HG02759 (cell line): ENCODE results near the gene CCND1.
"Not testable (repeated sequence)": the region's sequence is repeated elsewhere in the genome, so short reads cannot be mapped to it uniquely, and the experiment has no call there.

ENCODE experiments used
- ATAC-seq: cut with Tn5 transposase; IDR thresholded peaks from one replicate; pipeline ENCODE4 v1.9.1; 2021; ENCODE audit warnings: mild to moderate bottlenecking, moderate library complexity; ENCODE audit not compliant: unreplicated experiment

The CCND1 gene

DNA sequence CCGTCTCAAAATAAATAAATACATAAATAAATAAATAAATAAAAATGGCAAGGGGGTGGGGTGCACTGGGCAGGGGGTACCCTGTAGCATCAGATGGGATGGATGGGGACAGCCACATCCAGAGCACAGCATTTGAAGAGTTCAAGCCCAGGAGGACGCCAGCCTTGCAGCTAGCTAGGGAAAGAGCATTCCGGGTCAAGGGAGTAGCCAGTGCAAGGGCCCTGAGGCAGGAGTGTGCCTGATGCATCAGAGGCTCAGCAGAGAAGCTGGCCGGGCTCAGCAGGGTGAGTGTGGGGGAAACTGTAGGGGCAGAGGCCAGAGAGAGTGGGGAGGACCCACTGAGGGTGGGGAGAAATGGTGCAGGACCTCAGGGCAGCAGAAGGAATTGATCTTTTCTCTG, 23.7 kb upstream of the CCND1 start:
- ATAC-seq, result no peak

DNA sequence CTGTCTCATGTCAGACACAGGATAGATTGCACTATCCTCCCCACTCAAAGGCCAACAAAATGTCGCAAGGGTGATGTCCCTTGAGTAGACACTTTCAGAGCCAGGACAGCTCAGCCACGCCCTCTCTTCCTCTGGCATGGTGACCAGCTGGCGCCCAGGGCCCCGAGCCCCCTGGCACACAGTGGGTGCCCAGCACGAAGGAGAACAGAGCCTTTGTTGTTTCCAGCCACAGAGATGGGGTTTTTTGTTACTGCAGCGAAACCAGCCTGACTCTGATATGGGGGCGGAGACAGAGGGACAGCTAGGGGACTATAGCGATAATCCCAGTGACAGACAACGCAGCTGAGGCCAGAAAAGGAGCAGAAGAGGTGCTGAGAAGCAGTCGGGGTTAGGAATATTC, 23.3 kb upstream of the CCND1 start:
- no peak for ATAC-seq

DNA sequence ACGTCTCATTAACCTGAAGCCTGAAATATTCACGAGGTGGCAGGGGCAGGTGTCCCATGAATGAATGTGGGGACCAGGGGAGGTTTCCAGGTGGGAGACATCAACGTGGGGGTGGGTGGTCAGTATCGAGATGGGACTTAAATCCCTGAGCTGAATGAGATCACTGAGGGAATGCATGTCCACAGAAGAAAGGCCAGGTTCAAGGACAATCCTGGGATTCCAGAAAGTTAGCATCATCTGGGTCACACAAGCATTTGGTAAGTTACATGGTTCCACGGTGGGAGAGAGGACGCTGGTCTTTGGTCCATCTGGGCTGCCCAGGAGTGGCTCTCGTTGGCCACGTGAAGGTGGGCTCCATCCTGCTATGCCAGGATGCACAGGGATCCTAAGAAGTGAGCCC, 22.7 kb upstream of the CCND1 start:
- no peak for ATAC-seq

DNA sequence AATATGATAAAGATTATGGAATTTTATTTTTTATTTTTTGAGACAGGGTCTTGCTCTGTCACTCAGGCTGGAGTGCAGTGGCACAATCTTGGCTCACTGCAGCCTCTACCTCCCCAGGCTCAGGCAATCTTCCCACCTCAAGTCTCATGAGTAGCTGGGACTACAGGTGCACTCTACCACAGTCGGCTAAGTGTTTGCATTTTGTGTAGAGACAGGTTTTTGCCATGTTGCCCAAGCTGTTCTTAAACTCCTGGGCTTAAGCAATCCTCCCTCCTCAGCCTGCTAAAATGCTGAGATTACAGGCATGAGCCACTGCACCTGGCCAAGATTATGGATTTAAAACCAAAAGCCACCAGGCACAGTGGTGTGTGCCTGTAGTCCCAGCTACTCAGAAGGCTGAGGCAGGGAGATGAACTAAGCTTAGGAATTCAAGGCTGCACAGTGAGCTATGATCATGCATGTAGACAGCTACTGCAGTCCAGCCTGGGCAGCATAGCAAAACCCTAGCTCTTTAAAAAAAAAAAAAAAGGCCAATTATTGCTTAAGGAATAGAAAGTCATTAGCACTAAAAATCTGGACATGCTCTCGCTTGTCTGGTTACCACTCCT, 20.2 kb upstream of the CCND1 start:
- ATAC-seq, result no peak

DNA sequence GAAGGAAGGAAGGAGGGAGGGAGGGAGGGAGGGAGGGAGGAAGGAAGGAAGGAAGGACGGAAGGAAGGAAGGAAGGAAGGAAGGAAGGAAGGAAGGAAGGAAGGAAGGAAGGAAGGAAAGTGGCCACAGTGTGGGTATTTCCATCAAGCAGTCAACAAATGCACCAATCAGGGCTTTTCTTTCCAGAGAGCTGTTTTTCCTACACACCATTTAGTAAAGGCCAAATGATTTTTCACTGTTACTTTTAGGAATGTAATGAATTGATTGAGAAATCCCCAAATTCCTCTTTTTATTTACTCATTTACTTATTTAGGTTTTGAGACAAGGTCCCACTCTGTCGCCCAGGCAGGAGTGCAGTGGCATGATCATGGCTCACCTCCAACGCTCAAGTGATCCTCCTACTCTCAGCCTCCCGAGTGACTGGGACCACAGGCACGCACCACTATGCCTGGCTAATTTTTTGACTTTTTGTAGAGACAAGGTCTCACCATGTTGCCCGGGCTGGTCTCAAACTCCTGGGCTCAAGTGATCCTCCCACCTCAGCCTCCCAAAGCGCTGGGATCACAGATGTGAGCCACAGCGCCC, 18.8 kb upstream of the CCND1 start:
- ATAC-seq, result not testable (repeated sequence)

DNA sequence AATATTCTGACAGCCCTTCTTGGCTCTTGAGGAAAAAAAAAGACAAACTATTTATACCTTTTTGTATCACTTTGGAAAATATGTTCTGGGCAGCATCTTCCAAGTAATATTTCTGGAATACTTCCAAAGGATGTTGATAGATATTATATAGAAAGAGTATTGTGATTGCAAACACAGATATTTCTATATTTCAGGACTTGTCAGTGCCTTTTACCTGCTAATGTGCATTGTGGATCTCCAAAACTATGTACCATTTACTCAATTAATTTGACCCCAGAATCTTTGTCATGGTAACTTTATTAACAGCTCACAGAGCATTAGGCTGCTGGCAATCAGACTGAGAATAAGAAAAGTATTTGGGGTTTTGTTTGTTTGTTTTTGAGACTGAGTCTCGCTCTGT, 16.7 kb upstream of the CCND1 start:
- ATAC-seq, result no peak

DNA sequence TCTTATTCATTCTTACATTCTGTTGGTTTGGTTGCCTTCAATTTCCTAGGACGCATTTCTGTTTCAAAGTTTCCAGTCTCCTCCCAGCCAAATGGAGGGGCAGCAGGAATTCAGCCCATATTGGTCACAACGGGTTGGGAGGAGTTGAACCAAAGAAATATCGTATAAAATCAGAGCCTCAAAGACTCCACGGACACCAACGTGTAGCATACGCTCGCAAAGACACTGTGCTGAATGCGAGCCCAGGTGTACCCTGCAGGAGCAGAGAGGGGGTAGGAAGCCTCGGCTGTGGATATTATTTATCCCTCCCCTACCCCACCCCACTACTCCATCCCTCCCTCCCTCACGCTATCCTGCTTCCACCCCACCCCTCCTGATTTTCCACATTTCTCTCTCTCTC, 15.5 kb upstream of the CCND1 start:
- no peak for ATAC-seq

DNA sequence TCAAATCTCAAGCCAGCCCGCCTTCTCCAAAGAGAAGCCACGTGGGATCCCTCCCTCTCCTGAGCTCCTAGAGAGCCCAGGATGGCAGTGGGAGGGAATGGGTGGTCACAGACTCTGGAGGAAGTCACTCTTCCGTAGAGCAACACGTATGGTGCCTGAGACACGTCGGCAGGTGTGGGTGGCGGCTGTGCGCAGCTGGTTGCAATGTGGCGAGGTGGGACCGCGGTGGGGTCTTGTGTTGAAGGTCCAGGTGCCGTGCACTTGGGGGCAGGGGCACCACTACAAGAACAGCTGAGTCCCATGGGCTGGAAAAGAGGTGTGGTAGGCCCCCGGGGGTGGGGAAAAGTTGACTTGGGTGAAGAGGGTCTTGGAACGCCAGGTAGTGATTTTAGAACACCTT, 13.4 kb upstream of the CCND1 start:
- ATAC-seq, result no peak

DNA sequence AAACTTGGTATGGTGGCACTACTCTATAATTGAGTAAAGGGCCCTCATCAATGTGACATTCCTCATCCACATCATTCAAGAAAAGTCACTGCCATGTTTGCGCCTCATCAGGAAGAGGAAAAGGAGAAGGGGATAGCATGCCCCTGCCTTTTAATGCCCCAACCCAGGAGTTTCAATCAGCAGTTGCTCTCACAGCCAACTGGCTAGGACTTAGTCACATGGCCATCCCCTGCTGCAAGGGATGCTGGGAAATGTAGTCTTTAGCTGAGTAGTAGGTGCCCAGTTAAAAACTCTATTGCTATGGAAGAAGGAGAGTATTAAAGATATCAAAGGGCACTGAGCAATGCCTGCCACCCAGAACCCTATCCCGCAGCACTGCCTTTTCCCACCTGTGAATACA, 10.9 kb upstream of the CCND1 start:
- no peak for ATAC-seq

DNA sequence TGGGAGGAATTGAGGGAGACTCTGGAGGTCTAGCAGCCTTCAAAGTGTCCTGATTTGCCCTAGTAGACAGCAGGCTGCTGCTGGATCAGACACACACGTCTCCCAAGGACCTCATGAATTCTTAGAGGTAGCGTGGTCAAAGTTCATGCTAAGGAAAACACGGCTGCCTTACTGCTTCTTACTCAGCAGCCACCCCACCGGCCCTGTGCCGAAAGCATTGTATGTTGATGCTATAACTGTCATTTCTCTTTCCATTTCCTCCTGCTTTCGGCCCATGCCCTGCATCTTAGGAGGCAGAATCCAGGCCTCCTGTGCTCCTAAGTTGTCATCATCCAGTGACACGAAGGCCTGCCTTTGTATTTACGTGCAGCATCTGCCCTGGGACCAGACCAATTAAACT, 10.5 kb upstream of the CCND1 start:
- ATAC-seq, result no peak

DNA sequence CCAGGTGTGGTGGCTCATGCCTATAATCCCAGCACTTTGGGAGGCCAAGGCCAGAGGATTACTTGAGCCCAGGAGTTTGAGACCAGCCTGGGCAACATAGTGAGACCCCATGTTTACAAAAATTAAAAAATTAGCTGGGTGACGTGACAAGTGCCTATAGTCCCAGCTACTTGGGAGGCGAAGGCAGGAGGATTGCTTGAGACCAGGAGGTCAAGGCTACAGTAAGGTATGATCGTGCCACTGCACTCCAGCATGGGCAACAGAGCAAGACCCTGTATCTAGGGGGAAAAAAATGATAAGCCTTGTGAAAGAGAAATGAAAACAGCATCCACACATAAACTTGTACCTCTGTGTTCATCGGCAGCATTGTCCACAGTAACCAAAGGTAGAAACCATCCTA, 8.1 kb upstream of the CCND1 start:
- no peak for ATAC-seq

DNA sequence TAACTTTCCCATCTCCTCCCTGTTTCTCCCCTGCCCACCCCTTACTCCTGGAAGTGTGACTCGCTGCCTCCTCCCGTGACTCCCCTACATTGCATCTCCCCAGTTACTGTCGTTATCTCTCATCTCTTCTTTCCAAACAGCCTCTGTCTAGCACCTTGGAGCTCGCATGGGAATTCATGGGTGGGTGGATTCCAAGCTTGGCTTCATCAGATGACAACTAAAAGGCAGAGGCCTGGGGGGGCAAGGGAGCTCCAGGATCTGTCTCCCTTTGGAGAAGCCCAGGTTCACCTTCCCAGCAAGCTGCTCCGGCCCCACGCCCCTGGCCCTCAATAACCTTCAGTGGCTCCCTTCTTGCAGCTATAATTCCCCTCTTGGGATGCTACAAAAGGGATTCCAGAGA, 6.9 kb upstream of the CCND1 start:
- no peak for ATAC-seq

DNA sequence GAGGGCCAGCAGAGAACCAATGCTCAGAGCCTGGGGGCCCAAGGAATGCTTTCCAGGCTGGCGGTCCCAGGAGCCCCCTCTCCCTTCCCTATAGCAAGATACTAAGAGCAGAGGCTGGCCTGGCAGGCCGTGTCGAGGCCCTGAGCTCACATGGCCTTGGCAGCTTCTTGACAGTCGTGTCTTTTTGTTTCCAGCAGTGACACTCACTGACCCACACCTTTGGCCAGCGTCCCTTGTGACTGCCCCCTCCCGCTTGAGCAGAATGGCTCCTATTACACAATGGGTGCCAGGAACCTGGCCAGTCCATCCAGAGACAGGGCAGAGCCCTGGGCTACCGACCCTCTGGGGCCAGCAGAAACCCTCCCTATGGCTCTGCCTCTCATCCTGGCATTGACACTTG, 6.4 kb upstream of the CCND1 start:
- no peak for ATAC-seq

DNA sequence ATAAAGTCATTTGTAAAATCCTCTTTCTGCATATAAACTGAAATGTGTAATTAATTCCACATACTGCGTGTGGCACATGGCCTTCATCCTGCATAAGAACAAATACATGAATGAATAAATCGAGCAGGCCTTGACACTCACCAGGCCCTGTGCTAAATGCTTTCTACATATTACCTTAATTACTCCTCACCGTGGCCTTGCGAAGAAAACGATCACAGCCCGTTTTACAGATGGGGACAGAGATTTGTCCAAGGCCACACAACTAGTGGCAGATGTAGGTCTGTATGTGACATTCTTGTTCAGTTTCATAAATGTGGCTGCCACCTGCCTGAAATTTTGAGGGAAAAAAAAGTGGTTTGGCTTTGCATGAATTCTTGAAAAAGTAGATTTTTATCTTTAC, 5.8 kb upstream of the CCND1 start:
- ATAC-seq, result no peak

DNA sequence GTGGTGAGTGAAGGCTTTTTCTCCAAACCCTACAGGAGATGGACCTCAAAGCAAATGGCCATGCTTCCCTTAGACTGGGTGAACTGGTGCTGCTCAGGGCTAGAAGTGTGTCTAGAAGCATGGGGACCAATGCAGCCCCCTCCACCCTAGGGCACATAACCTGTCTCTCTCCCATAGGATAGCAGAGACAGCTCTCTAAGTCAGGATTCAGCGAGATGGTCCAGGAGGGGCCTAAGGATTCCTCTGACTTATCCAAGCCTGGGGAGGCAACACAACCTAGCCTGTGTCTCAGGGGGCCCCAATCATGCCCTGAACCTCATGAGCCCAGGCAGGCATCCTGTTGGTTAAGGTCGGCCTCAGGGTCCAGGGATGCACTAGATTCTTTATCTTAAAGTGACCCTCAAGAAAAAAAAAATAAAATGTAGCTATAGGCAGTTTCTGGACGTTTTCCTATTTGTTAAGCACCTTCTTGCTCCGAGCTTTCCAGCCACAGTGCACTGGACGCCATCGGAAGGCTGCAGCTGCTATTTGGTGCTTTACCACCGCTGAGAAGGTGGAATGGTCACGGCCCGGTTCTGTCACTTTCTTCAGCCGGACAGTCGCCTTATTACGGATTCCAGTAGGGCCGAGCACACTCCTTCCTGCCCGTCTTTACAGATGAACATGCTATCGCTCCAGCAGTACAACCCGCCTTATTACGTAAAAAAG, 5.0 kb upstream of the CCND1 start:
- no peak for ATAC-seq

DNA sequence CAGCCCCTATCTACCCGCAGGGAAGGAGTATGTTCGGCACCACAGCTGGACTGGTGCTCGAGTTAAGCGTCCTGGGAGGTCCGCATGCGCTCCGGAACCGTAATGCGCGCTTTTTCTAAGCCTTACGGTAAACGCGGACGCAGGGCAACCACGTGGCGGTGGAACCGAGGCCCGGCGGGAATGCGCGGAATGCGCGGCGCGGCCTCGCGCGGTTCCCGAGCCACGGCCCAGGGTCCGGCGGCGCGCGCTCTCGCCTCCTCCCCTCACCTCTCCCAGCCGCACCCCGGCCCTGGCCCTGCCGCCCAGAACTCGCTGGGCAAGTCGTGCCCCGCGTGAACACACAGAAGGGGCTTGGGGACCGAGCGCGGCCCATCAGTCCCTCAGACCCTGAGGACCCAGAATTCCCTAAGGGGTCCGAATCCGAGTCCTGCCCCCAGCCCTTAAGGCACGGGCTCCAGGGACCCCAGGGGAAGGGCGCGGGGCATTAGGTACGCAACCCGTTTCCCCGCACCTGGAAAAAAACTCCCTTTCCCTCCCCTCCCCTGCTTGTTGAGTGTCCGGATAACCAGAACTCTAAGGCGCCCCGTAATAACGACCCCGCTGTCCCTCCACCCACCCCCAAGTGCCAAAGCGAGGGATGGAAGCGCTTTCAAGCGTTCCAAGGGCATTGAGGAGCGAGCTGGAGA, 4.3 kb upstream of the CCND1 start:
- ATAC-seq, result no peak

DNA sequence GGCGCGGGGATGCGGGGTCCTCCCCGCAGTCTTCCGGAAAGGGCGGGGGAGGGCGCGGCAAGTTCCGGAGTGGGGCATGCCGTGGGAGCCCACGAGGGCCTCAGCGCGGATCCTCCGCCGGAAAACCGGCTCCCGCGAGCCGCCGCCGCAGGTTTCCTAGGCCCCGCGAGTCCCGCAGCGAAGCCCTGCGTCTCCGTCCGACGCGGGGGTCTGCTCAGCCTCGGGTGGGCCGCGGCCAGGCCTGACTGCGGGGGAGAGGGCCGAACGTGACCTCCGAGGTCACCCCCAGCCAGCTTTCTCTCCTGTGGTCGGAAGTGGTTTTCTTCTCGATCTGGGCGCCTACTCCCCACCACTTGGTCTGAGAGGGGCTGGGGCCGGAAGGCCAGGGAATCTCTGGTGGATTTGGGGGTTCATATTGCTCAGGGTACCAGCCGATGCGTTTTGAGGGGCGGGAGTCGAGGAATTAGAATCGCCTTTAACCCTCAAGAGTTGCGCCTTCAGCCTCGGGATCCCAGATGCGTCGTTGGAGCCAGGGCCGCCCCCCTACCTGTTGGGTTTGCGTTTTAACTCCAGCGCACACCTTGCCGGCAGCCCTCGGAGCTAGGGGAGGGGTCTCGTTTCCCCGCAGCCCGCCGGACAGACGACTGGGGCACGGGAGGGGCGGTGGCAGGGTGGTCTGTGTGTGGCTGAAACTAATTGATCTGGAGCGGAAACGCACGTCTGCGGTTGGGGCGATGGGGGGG, 3.6 kb upstream of the CCND1 start:
- no peak for ATAC-seq

DNA sequence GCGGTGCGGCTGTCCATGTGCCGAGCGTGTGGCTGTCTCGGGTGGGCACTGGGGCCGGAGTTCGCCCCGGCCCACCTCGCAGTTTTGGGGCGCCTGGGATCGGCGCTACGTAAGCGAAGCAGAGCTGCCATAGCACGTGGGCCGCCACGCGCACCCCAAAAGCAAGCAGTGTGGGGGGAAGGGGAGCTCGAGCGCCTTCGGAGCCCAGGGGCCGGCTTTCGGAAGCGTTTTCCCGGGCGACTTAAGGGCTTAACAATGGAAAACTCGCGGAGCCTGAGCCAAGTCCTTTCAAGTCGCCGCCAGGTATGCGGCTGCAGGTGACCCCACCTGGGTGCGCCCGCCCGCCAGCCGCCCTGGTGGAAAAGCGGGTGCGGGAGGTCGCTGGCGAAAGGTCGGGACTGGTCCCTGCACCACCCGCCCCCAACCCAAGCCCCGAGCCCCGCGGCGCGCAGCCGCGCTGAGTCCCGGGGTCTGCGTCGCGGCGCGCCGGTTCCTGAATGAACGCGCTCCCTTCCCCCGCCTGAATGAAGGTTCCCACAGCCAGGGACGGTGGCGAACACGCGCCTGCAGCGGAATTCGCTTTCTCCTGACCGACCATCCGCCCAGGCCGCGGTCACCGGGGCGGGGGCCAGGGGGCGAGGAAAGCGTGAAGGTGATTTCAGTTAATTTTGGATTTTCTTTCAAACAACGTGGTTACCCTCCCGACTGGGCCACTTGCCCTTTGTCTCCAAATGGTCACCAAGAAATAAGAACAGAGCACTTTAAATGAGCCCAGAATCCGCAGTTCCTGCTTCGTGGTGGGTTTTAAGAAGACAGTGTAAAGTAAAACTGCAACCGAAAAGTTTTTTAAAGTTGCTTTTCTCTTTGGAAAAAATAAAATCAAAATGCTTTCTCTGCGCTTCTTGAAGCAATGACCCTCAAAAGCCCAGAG, 2.8 kb upstream of the CCND1 start:
- no peak for ATAC-seq

DNA sequence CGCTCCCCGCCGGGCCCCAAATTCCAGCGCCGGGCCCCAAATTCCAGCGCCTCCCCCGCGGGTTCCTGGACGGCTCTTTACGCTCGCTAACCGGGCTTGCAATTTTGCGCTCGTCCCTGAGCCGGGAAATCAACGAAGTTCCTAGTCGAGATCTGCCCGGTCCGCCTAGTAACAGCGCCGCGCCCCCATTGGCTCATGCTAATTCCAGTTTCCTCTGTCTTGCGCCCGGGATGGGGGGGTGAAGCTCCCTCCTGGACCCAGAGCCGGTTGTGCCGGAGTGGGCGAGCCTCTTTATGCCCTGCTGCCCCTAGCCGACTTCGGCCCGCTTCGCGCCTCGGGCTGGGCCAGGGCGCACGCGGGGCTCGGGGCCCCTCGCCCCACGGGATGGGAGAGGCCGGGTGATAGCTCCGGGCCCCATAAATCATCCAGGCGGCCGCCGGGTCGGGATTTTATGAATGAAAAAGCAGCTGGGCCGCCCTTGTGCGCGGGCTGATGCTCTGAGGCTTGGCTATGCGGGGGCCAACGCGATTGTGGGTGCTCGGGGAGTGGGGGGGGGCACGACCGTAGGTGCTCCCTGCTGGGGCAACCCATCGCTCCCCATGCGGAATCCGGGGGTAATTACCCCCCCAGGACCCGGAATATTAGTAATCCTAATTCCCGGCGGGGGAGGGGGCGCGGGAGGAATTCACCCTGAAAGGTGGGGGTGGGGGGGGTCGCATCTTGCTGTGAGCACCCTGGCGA, 1.8 kb upstream of the CCND1 start:
- no peak for ATAC-seq

DNA sequence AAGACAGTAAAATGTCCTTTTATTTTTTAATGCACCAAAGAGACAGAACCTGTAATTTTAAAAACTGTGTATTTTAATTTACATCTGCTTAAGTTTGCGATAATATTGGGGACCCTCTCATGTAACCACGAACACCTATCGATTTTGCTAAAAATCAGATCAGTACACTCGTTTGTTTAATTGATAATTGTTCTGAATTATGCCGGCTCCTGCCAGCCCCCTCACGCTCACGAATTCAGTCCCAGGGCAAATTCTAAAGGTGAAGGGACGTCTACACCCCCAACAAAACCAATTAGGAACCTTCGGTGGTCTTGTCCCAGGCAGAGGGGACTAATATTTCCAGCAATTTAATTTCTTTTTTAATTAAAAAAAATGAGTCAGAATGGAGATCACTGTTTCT, 1.1 kb upstream of the CCND1 start:
- ATAC-seq, result no peak
